Measurements from ENCODE around the gene UNC13A. TPM values are rescaled to one million over a fixed set of nuclear protein-coding genes. Genes with fewer than 3 reads are reported as not detected.

Gene UNC13A
- total and polyA plus RNA-seq, 2 of the 8 experiments (the other 6 are each of a cell fraction or from before 2014, with no cell fraction given): 13.1 to 47.6 TPM

- peak; percentile 62; the same call in 1 of the 2 replicates for TF ChIP-seq EGR1 (IDR thresholded peaks at IDR 0.05; ENCODE audit: borderline replicate concordance, low read depth, low read length)
- TF ChIP-seq CTBP2 (IDR thresholded peaks at IDR 0.05; ENCODE audit: borderline replicate concordance, insufficient read depth, insufficient read length, low read length): peak; percentile 37
- no peak for TF ChIP-seq CBX8 (IDR thresholded peaks at IDR 0.05; ENCODE audit: borderline replicate concordance, low read depth, low read length)
- TF ChIP-seq POLR2AphosphoS5 (IDR thresholded peaks at IDR 0.05; ENCODE audit: low read depth, low read length): peak; percentile 3
- TF ChIP-seq RBBP5 (IDR thresholded peaks at IDR 0.05; ENCODE audit: borderline replicate concordance, low read depth, low read length): no peak; the same call in 1 of the 2 replicates
- TF ChIP-seq, protein P1, sequence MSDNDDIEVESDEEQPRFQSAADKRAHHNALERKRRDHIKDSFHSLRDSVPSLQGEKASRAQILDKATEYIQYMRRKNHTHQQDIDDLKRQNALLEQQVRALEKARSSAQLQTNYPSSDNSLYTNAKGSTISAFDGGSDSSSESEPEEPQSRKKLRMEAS (IDR thresholded peaks at IDR 0.05): peak; percentile 98
- TF ChIP-seq KDM4A (IDR thresholded peaks at IDR 0.05; ENCODE audit: low read depth, low read length, severe bottlenecking): peak; percentile 76
- peak; percentile 51 for TF ChIP-seq SRF (IDR thresholded peaks at IDR 0.05; ENCODE audit: low read depth, low read length)
- no peak for TF ChIP-seq KDM5A (IDR thresholded peaks at IDR 0.05; ENCODE audit: low read length)
- TF ChIP-seq GTF2F1 (IDR thresholded peaks at IDR 0.05; ENCODE audit: borderline replicate concordance, low read depth, low read length): peak; percentile 59; the same call in 1 of the 2 replicates
- TF ChIP-seq BACH1 (IDR thresholded peaks at IDR 0.05; ENCODE audit: low read length): peak; percentile 91
- TF ChIP-seq KDM1A (IDR thresholded peaks at IDR 0.05; ENCODE audit: borderline replicate concordance, low read length): no peak
- TF ChIP-seq CTCF (IDR thresholded peaks at IDR 0.05; ENCODE audit: control extremely low read depth in 1 of 3, insufficient read depth in 1 of 3, low read depth in 1 of 3, low read length in 3 of 3): peak; percentile 85 to 90 (median 87)
- TF ChIP-seq MAFK (IDR thresholded peaks at IDR 0.05; ENCODE audit: low read depth, low read length): peak; percentile 13; the same call in 1 of the 2 replicates
- no peak for TF ChIP-seq YY1 (IDR thresholded peaks at IDR 0.05; ENCODE audit: low read depth, low read length)
- TF ChIP-seq SIN3A (conservative IDR thresholded peaks at IDR 0.05 in 1 of 2, IDR thresholded peaks at IDR 0.05 in 1 of 2; ENCODE audit: low read depth in 1 of 2, low read length in 2 of 2): peak in 1 of 2 experiments; percentile 61; a peak in 2 of 4 replicates
- no peak for TF ChIP-seq EZH2 (IDR thresholded peaks at IDR 0.05; ENCODE audit: low read depth, low read length, severe bottlenecking)
- peak; percentile 42 to 53; a peak in 3 of 4 replicates for TF ChIP-seq RAD21 (IDR thresholded peaks at IDR 0.05 in 1 of 2, conservative IDR thresholded peaks at IDR 0.05 in 1 of 2; ENCODE audit: low read depth in 2 of 2, low read length in 2 of 2)
- peak; percentile 89 for TF ChIP-seq TCF12 (IDR thresholded peaks at IDR 0.05; ENCODE audit: low read depth, low read length)
- no peak; the same call in 1 of the 2 replicates for TF ChIP-seq SUZ12 (IDR thresholded peaks at IDR 0.05; ENCODE audit: low read length)
Observed at GRCh38 chr19:17605761-17606589, 82.2 kb downstream of the UNC13A start (continued).
